HFF-Myc (cell line): Measurements from ENCODE around the gene PRELID3B.

ENCODE experiments used
- DNase-seq: peaks from one replicate; pipeline ENCODE4 v3.0.0-alpha.2; 2011; ENCODE audit warnings: low read depth; ENCODE audit errors: extremely low read depth
- H3K4me3 ChIP-seq: replicated peaks from 2 replicates; pipeline ENCODE4 v1.5.1; 2011; ENCODE audit warnings: low read depth, mild to moderate bottlenecking, control low read depth, low read length
- CTCF ChIP-seq: IDR thresholded peaks from 2 replicates; pipeline ENCODE4 v1.5.1; 2012; ENCODE audit warnings: mild to moderate bottlenecking, low read depth, low read length, control low read depth; ENCODE audit errors: missing control alignments

The PRELID3B gene

DNA sequence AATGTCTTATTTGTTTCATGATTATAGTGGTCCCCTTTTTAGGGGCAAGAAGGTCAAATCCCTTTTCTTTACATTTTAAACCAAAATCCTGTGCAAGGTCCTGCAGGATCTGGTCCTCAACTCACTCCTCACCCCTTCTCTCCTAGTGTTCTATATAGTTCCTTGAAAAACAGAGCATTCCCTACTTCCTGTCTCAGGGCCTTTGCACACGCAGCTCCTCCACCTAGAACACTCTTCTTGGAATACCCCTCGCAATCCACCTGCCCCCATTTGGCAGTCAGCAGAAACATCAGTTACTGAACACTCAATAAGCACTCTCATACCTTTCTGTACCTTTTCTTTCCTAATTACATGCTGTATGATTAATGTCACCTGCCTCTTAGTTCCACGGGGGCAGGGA, 7.2 kb downstream of the PRELID3B start:
- DNase-seq, result no peak
- no peak for TF ChIP-seq CTCF
- no peak overlapping the region for H3K4me3 ChIP-seq

GRCh38 chr20:59033616-59034165, 8.9 kb downstream of the PRELID3B start:
- DNase-seq, result no peak
- no peak overlapping the region for H3K4me3 ChIP-seq
- TF ChIP-seq CTCF, result no peak

- no peak for DNase-seq
- peak overlapping the region; percentile 93 for H3K4me3 ChIP-seq
Measured at GRCh38 chr20:59033093-59033492, 9.5 kb downstream of the PRELID3B start.

GRCh38 chr20:59032713-59033059, 9.9 kb downstream of the PRELID3B start:
- no peak for TF ChIP-seq CTCF
- peak overlapping the region; percentile 93 for H3K4me3 ChIP-seq
- DNase-seq, result no peak

More at GRCh38 chr20:59033093-59033492, 9.5 kb downstream of the PRELID3B start:
- TF ChIP-seq CTCF, result no peak

GRCh38 chr20:59032023-59032712, 10.4 kb downstream of the PRELID3B start, which contains the start of gene ATP5F1E:
ATP5F1E (minus strand) TSS chr20:59032335; CDS start chr20:59032251, 84 bp downstream.
- no peak for TF ChIP-seq CTCF
- DNase-seq, result no peak
- H3K4me3 ChIP-seq, result peak within 1 kb of the TSS; percentile 93

DNA sequence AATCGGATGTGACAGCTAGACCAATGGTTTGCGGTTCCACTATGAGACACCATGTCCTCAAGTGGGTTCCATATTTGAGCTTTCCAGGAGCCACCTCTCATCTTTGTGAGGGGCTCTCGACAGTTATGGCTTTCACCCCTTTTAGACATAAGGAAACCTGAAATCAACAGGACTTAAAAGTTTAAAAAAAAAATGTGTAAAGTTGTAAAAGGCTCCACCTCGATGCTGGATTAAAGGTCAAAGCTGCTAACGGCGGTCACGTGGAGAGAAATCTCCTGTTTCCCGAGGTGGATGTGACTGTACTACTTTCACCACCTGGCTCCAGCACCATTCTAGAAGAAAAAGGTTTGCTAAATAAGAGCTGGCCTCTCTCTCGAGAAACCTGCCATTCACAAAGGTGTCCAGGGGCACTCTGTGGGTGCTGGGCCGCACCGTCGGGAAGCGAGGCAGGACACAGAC, 11.0 kb downstream of the PRELID3B start:
- peak overlapping the region; percentile 93 for H3K4me3 ChIP-seq
- no peak for DNase-seq
- TF ChIP-seq CTCF, result no peak
